BE2C (cell line): ENCODE measurements around the gene OR10H4.
"Not testable (repeated sequence)": the region's sequence is repeated elsewhere in the genome, so short reads cannot be mapped to it uniquely, and the experiment has no call there.

Experiments used
- DNase-seq: peaks from one replicate; pipeline ENCODE4 v3.0.0-alpha.2; 2020
- H3K27me3 ChIP-seq: fragments of 250-450 bp; sonication (Bioruptor Pico); 2 replicates; pipeline ENCODE4 v1.5.1; 2020; ENCODE audit warnings: mild to moderate bottlenecking
- H3K36me3 ChIP-seq: fragments of 250-450 bp; sonication (Bioruptor Pico); 2 replicates; pipeline ENCODE4 v1.5.1; 2020; ENCODE audit warnings: mild to moderate bottlenecking
- H3K4me1 ChIP-seq: fragments of 250-450 bp; sonication (Bioruptor Pico); 2 replicates; pipeline ENCODE4 v1.5.1; 2020
- H3K4me3 ChIP-seq: 2 replicates; pipeline ENCODE4 v1.5.1; 2011; ENCODE audit warnings: low read depth, low read length
- H3K9me3 ChIP-seq: fragments of 250-450 bp; sonication (Bioruptor Pico); 2 replicates; pipeline ENCODE4 v1.5.1; 2020
- CTCF ChIP-seq: IDR thresholded peaks from 2 replicates; pipeline ENCODE4 v1.5.1; 2012; ENCODE audit warnings: mild to moderate bottlenecking, low read depth, low read length

The OR10H4 gene

GRCh38 chr19:15923702-15924101, 25.1 kb upstream of the OR10H4 start:
- H3K9me3 ChIP-seq: no peaks in the 10 kb centered on the region
- H3K27me3 ChIP-seq: no peaks in the 10 kb centered on the region; the same call in 1 of the 2 replicates
- no peak for TF ChIP-seq CTCF
- no peaks in the 10 kb centered on the region for H3K4me1 ChIP-seq
- no peaks in the 10 kb centered on the region for H3K36me3 ChIP-seq
- no peak for DNase-seq
- H3K4me3 ChIP-seq: no peak overlapping the region

- H3K4me3 ChIP-seq: no peak overlapping the region
- no peaks in the 10 kb centered on the region for H3K36me3 ChIP-seq
- H3K4me1 ChIP-seq: no peaks in the 10 kb centered on the region
- no peak for DNase-seq
- TF ChIP-seq CTCF: no peak
- no peaks in the 10 kb centered on the region; the same call in 1 of the 2 replicates for H3K27me3 ChIP-seq
- no peaks in the 10 kb centered on the region for H3K9me3 ChIP-seq
Measured at GRCh38 chr19:15926484-15926883, 22.3 kb upstream of the OR10H4 start.

GRCh38 chr19:15928321-15928720, 20.5 kb upstream of the OR10H4 start:
- TF ChIP-seq CTCF: no peak
- Histone ChIP-seq H3K27me3 (no peaks in the 10 kb centered on the region; the same call in 1 of the 2 replicates), H3K4me3 (no peak overlapping the region), H3K9me3 (no peaks in the 10 kb centered on the region), H3K36me3 (no peaks in the 10 kb centered on the region), H3K4me1 (no peaks in the 10 kb centered on the region)
- DNase-seq: no peak

- H3K9me3 ChIP-seq, H3K4me1 ChIP-seq, H3K27me3 ChIP-seq, DNase-seq, H3K4me3 ChIP-seq, H3K36me3 ChIP-seq: not testable (repeated sequence)
Measured at GRCh38 chr19:15933761-15934331, 15.0 kb upstream of the OR10H4 start.

GRCh38 chr19:15934332-15935078, 14.3 kb upstream of the OR10H4 start, which contains the start of gene CYP4F11:
Gene CYP4F11 (minus strand): TSS chr19:15934529. CDS start chr19:15934408, 121 bp downstream.
- Histone ChIP-seq H3K9me3 (no peaks in the 10 kb centered on the region), H3K27me3 (peaks cover 3% of the 10 kb centered on the region; the same call in 1 of the 2 replicates), H3K4me1 (no peaks in the 10 kb centered on the region), H3K4me3 (no peak within 1 kb of the TSS), H3K36me3 (no peaks in the 10 kb centered on the region)
- TF ChIP-seq CTCF: no peak
- peak; percentile 49 for DNase-seq

GRCh38 chr19:15935167-15935702, 13.6 kb upstream of the OR10H4 start:
- H3K27me3 ChIP-seq: peaks cover 3% of the 10 kb centered on the region; the same call in 1 of the 2 replicates
- no peak for TF ChIP-seq CTCF
- no peaks in the 10 kb centered on the region for H3K4me1 ChIP-seq
- no peaks in the 10 kb centered on the region for H3K9me3 ChIP-seq
- DNase-seq: no peak
- H3K4me3 ChIP-seq: no peak overlapping the region
- H3K36me3 ChIP-seq: no peaks in the 10 kb centered on the region
